Panc1 (cell line): ENCODE data around the gene HMX1. TPM values are rescaled to one million over a fixed set of nuclear protein-coding genes. Genes with fewer than 3 reads are reported as not detected.
A peak's percentile ranks its signal among the peaks of the same experiment; 100 is the strongest.

ENCODE experiments used
- ATAC-seq: fragments of 200-7000 bp; cut with Tn5 transposase; 2 replicates; pipeline ENCODE4 v1.9.1; 2020; ENCODE audit warnings: mild to moderate bottlenecking, moderate library complexity
- BruUV-seq: library from RNA; stranded (reverse); fragments of 400-500 nt; replicated peaks from 2 replicates; lab custom pipeline; 2021; lab: Mats Ljungman, UMichigan
- CTCF ChIA-PET: fragments of 300-600 bp; sonication (Branson Sonifier 250); formaldehyde crosslinking; loops from one replicate; lab custom pipeline; 2022; ENCODE audit warnings: antibody characterized with exemption; lab: Charles Lee
- POLR2A ChIA-PET: fragments of 300-600 bp; sonication (Branson Sonifier 250); formaldehyde crosslinking; loops from one replicate; lab custom pipeline; 2022; ENCODE audit warnings: antibody characterized with exemption; lab: Charles Lee
- DNase-seq: peaks from one replicate; pipeline ENCODE4 v3.0.0-alpha.2; 2010; ENCODE audit warnings: low read depth, low spot score
- H3K27ac ChIP-seq: 2 replicates; pipeline ENCODE4 v1.5.1; 2011; ENCODE audit warnings: mild to moderate bottlenecking, low read length, inconsistent platforms
- H3K27me3 ChIP-seq: fragments of 200-500 bp; sonication (Bioruptor generic); 2 replicates; pipeline ENCODE4 v1.6.0; 2014; ENCODE audit warnings: low read length, inconsistent platforms; ENCODE audit not compliant: control insufficient read depth, insufficient read depth
- H3K36me3 ChIP-seq: fragments of 200-500 bp; sonication (Bioruptor generic); 2 replicates; pipeline ENCODE4 v1.5.1; 2014; ENCODE audit warnings: inconsistent platforms, mild to moderate bottlenecking, low read length, moderate library complexity; ENCODE audit not compliant: control insufficient read depth, insufficient read depth
- H3K4me1 ChIP-seq: 2 replicates; pipeline ENCODE4 v1.5.1; 2011; ENCODE audit warnings: inconsistent platforms, mild to moderate bottlenecking, low read length, moderate library complexity; ENCODE audit not compliant: control insufficient read depth, insufficient read depth
- H3K4me3 ChIP-seq, 2 experiments: 2 replicates each; pipeline ENCODE4 v1.5.1; 2011 to 2012; ENCODE audit warnings: low read depth in 2 of 2, low read length in 2 of 2, mild to moderate bottlenecking in 2 of 2, inconsistent platforms in 1 of 2, moderate library complexity in 1 of 2
- H3K9me3 ChIP-seq: fragments of 200-500 bp; sonication (Bioruptor generic); 2 replicates; pipeline ENCODE4 v1.5.1; 2014; ENCODE audit warnings: low read depth, mild to moderate bottlenecking, inconsistent platforms, low read length, moderate library complexity; ENCODE audit not compliant: control insufficient read depth, insufficient read depth
- POLR2AphosphoS5 ChIP-seq: IDR thresholded peaks from 2 replicates; pipeline ENCODE4 v1.6.1; 2012; ENCODE audit warnings: mild to moderate bottlenecking, low read depth, low read length, moderate library complexity
- SIN3A ChIP-seq: IDR thresholded peaks from 2 replicates; pipeline ENCODE4 v1.6.1; 2012; ENCODE audit warnings: low read depth, mild to moderate bottlenecking, low read length, moderate library complexity, borderline replicate concordance; ENCODE audit not compliant: insufficient read depth
- TCF7L2 ChIP-seq: IDR thresholded peaks from 2 replicates; pipeline ENCODE4 v1.6.1; 2011; ENCODE audit warnings: mild to moderate bottlenecking, low read depth, low read length, inconsistent platforms
- in situ Hi-C: cut with HindIII; loops from 2 replicates; pipeline ENCODE4 v1.10.0; 2016; ENCODE audit warnings: low sequenced_read_pairs, low pct_unique_long_range_greater_than_20kb
- intact Hi-C: fragments of 100-400 bp; cut with micrococcal nuclease; formaldehyde crosslinking; loops from one replicate; pipeline ENCODE4 v1.10.0; 2022; ENCODE audit not compliant: unreplicated experiment
- total RNA-seq: library from RNA; stranded (reverse); gene quantifications from one replicate; pipeline ENCODE4 v1.2.1, GENCODE V29; 2021; ENCODE audit not compliant: unreplicated experiment
- TF ChIP-seq, protein P1 (sequence below): fragments of 450-650 bp; IDR thresholded peaks from 2 replicates; pipeline ENCODE4 v1.5.1; 2017; ENCODE audit warnings: mild to moderate bottlenecking
- TF ChIP-seq, protein P2 (sequence below), 2 experiments: IDR thresholded peaks; 2 replicates each; pipeline ENCODE4 v1.6.1; 2011 to 2012; ENCODE audit warnings: low read depth in 2 of 2, control low read depth in 1 of 2, low read length in 1 of 2, mild to moderate bottlenecking in 1 of 2, moderate library complexity in 1 of 2; ENCODE audit not compliant: insufficient read depth in 1 of 2

The HMX1 gene
- total RNA-seq, 1 experiment from 2014 or later, result not detected

DNA sequence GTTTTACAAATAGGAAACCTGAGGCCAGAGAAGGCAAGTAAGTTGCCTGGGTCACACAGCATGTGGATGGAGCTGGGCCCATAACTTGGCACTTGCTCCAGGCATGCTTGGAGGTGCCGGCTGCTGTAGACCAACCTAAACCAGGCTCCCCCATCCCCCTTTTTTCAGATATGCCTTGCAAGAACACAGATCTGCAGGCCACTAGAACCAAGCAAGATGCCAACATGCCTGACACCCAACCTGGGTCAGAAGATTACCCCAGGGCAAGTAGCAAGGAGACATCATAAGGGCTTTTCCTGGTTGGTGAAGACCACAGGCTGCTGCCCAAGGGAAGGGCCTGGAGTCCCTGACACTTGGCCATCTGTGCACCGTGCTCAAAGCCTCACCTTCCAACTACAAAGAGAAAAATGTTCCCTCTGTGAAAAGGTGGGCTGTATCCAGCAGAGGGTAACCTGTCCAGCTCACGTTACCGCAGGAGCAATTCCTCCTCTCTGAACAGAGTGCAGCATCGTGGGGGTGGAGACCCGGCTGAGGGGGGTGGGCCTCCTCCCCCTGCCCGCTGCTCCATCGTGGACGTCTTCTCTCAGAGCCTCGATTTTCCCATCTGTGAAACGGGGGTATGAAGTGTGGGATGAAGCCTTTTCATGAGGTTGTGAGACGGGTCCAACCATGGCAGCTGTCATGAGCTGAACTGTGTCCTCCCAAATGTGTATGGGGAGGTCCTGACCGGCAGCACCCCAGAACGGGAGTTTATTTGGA is 23.0 kb downstream of the HMX1 start:
- Histone ChIP-seq H3K4me3 (no peak overlapping the region), H3K27me3 (no peaks in the 10 kb centered on the region), H3K9me3 (no peaks in the 10 kb centered on the region), H3K4me1 (no peaks in the 10 kb centered on the region), H3K36me3 (no peaks in the 10 kb centered on the region), H3K27ac (no peak overlapping the region)
- ATAC-seq, result no peak
- CTCF ChIA-PET, result no interaction called here
- POLR2A ChIA-PET, result no interaction called here
- in situ Hi-C loops (no loop called here), intact Hi-C loops (no loop called here)
- BruUV-seq, result no TSS peak
- no peak for DNase-seq
- TF ChIP-seq TCF7L2, result no peak
- TF ChIP-seq, protein P1, sequence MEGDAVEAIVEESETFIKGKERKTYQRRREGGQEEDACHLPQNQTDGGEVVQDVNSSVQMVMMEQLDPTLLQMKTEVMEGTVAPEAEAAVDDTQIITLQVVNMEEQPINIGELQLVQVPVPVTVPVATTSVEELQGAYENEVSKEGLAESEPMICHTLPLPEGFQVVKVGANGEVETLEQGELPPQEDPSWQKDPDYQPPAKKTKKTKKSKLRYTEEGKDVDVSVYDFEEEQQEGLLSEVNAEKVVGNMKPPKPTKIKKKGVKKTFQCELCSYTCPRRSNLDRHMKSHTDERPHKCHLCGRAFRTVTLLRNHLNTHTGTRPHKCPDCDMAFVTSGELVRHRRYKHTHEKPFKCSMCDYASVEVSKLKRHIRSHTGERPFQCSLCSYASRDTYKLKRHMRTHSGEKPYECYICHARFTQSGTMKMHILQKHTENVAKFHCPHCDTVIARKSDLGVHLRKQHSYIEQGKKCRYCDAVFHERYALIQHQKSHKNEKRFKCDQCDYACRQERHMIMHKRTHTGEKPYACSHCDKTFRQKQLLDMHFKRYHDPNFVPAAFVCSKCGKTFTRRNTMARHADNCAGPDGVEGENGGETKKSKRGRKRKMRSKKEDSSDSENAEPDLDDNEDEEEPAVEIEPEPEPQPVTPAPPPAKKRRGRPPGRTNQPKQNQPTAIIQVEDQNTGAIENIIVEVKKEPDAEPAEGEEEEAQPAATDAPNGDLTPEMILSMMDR, result no peak
- TF ChIP-seq SIN3A, result no peak
- no peak for TF ChIP-seq POLR2AphosphoS5
- TF ChIP-seq, protein P2, sequence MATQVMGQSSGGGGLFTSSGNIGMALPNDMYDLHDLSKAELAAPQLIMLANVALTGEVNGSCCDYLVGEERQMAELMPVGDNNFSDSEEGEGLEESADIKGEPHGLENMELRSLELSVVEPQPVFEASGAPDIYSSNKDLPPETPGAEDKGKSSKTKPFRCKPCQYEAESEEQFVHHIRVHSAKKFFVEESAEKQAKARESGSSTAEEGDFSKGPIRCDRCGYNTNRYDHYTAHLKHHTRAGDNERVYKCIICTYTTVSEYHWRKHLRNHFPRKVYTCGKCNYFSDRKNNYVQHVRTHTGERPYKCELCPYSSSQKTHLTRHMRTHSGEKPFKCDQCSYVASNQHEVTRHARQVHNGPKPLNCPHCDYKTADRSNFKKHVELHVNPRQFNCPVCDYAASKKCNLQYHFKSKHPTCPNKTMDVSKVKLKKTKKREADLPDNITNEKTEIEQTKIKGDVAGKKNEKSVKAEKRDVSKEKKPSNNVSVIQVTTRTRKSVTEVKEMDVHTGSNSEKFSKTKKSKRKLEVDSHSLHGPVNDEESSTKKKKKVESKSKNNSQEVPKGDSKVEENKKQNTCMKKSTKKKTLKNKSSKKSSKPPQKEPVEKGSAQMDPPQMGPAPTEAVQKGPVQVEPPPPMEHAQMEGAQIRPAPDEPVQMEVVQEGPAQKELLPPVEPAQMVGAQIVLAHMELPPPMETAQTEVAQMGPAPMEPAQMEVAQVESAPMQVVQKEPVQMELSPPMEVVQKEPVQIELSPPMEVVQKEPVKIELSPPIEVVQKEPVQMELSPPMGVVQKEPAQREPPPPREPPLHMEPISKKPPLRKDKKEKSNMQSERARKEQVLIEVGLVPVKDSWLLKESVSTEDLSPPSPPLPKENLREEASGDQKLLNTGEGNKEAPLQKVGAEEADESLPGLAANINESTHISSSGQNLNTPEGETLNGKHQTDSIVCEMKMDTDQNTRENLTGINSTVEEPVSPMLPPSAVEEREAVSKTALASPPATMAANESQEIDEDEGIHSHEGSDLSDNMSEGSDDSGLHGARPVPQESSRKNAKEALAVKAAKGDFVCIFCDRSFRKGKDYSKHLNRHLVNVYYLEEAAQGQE (IDR thresholded peaks at IDR 0.05; ENCODE audit: insufficient read depth in 1 of 2, low read depth in 2 of 2, low read length in 1 of 2), result no peak

DNA sequence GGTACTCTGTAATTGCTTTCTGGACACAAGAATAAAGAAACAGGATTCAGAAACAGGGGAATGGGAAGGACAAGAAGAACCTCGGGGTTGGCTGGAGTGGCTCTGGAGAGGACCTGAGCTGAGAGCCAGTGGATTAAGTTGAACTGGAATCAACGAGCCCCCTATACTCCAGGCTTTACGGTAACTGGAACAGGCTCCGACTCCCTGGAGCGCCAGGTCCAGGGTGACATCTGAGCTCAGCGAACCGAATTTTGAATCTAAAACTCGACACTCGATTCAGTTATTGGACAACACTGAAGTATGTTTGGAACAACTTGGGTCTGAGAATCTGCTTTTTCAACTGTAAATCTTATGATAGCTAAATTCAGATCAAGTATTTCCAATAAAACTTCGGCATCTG is 23.9 kb downstream of the HMX1 start:
- Histone ChIP-seq H3K27ac (no peak overlapping the region), H3K4me1 (no peaks in the 10 kb centered on the region), H3K27me3 (no peaks in the 10 kb centered on the region), H3K9me3 (no peaks in the 10 kb centered on the region), H3K36me3 (no peaks in the 10 kb centered on the region), H3K4me3 (no peak overlapping the region)
- no peak for DNase-seq
- ATAC-seq, result peak; percentile 74; the same call in 1 of the 2 replicates
- in situ Hi-C loops, result no loop called here
- BruUV-seq, result no TSS peak
- CTCF ChIA-PET, result no interaction called here
- POLR2A ChIA-PET, result interaction anchor here (0.6 kb wide), 1 partner anchor 51 kb away, joined by 5 read pairs; no protein-coding TSS in a partner anchor
- intact Hi-C loops, result no loop called here
- no peak for TF ChIP-seq TCF7L2
- TF ChIP-seq, protein P2 (IDR thresholded peaks at IDR 0.05; ENCODE audit: insufficient read depth in 1 of 2, low read depth in 2 of 2, low read length in 1 of 2), result no peak
- no peak for TF ChIP-seq SIN3A
- no peak for TF ChIP-seq POLR2AphosphoS5
- TF ChIP-seq, protein P1, result no peak
